ENCODE results near the gene NPY5R. TPM values are rescaled to one million over a fixed set of nuclear protein-coding genes. Genes with fewer than 3 reads are reported as not detected.
A peak's percentile ranks its signal among the peaks of the same experiment; 100 is the strongest.

Gene NPY5R
- 0.12 and 0.20 TPM in 2 replicates for total RNA-seq
- long read RNA-seq = 0 reads

GRCh38 chr4:163343604-163344146, at the start of gene NPY5R:
NPY5R (plus strand) TSS chr4:163343892; CDS start chr4:163350274, 6,382 bp downstream.
- no peaks in the 10 kb centered on the region for H3K36me3 Mint-ChIP-seq (ENCODE audit: low read depth)
- peaks cover 5% of the 10 kb centered on the region for H3K4me1 Mint-ChIP-seq
- no peak for TF ChIP-seq CTCF (conservative IDR thresholded peaks at IDR 0.05)
- peak within 1 kb of the TSS; percentile 78 for H3K4me3 Mint-ChIP-seq
- H3K27ac Mint-ChIP-seq (ENCODE audit: unreplicated experiment) = no peak within 1 kb of the TSS
- H3K9me3 Mint-ChIP-seq = no peaks in the 10 kb centered on the region
- H3K27me3 Mint-ChIP-seq (ENCODE audit: low read depth) = peaks cover 83% of the 10 kb centered on the region
- DNase-seq (ENCODE audit: low read depth, low spot score) = peak; percentile 18

DNA sequence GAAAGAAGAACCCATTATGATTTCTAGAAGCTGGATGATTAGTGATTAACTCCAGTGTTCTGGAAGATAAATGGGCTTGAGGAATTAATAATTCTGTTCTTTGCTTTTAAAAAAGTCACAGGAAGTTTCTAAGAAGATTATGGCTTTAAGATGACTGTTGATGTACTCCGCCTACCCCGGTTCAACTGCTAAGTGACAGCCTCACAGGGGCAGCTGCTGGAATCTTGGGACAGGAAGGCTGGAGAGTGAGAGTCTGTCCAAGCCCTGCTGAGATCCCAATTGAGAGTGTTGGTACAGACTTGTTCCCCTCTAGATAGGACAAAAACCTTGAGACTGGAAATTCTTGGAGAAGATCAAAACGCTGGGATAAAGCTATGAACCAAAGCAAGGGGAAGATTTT, 48.6 kb upstream of the NPY5R start:
- DNase-seq (ENCODE audit: low read depth, low spot score) = no peak
- TF ChIP-seq CTCF (conservative IDR thresholded peaks at IDR 0.05) = no peak
- no peak overlapping the region for H3K27ac Mint-ChIP-seq (ENCODE audit: unreplicated experiment)
- H3K36me3 Mint-ChIP-seq (ENCODE audit: low read depth) = no peaks in the 10 kb centered on the region
- H3K4me3 Mint-ChIP-seq = no peak overlapping the region
- H3K9me3 Mint-ChIP-seq = peaks cover 3% of the 10 kb centered on the region
- H3K27me3 Mint-ChIP-seq (ENCODE audit: low read depth) = no peaks in the 10 kb centered on the region
- no peaks in the 10 kb centered on the region for H3K4me1 Mint-ChIP-seq

GRCh38 chr4:163300445-163300844, 43.2 kb upstream of the NPY5R start:
- DNase-seq (ENCODE audit: low read depth, low spot score) = no peak
- no peaks in the 10 kb centered on the region for H3K9me3 Mint-ChIP-seq
- H3K27me3 Mint-ChIP-seq (ENCODE audit: low read depth) = no peaks in the 10 kb centered on the region
- H3K36me3 Mint-ChIP-seq (ENCODE audit: low read depth) = no peaks in the 10 kb centered on the region
- H3K27ac Mint-ChIP-seq (ENCODE audit: unreplicated experiment) = no peak overlapping the region
- H3K4me1 Mint-ChIP-seq = no peaks in the 10 kb centered on the region
- no peak overlapping the region for H3K4me3 Mint-ChIP-seq
- TF ChIP-seq CTCF (conservative IDR thresholded peaks at IDR 0.05) = no peak

DNA sequence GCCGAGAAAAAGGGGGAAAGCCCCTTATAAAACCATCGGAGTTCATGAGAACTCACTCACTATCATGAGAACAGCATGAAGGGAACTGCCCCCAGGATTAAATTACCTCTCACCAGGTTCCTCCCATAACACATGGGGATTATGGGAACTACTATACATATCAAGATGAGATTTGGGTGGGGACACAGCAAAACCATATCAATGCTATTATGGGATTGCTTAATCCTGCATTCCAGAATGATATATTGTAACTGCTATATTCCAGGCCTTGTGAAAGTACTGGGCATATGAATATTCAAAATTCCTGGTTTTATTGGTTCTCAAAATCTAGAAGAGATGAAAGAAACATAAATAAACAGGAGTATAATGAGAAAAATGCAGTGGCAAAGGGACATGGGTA, 40.6 kb upstream of the NPY5R start:
- TF ChIP-seq CTCF (conservative IDR thresholded peaks at IDR 0.05) = no peak
- Mint-ChIP-seq H3K27me3 (ENCODE audit: low read depth) (peaks cover 3% of the 10 kb centered on the region), H3K4me1 (no peaks in the 10 kb centered on the region), H3K9me3 (no peaks in the 10 kb centered on the region), H3K36me3 (ENCODE audit: low read depth) (no peaks in the 10 kb centered on the region), H3K4me3 (no peak overlapping the region), H3K27ac (ENCODE audit: unreplicated experiment) (no peak overlapping the region)
- DNase-seq (ENCODE audit: low read depth, low spot score) = no peak

- Mint-ChIP-seq H3K4me3 (no peak overlapping the region), H3K27ac (ENCODE audit: unreplicated experiment) (no peak overlapping the region), H3K9me3 (peaks cover 2% of the 10 kb centered on the region), H3K27me3 (ENCODE audit: low read depth) (peaks cover 9% of the 10 kb centered on the region), H3K36me3 (ENCODE audit: low read depth) (no peaks in the 10 kb centered on the region), H3K4me1 (no peaks in the 10 kb centered on the region)
- TF ChIP-seq CTCF (conservative IDR thresholded peaks at IDR 0.05) = no peak
- DNase-seq (ENCODE audit: low read depth, low spot score) = no peak
Observed at GRCh38 chr4:163309466-163309865, 34.2 kb upstream of the NPY5R start.
